Thymus (tissue), 11 donors: Measurements from ENCODE around the gene TMEM82. TPM values are rescaled to one million over a fixed set of nuclear protein-coding genes. Genes with fewer than 3 reads are reported as not detected.

Experiments used
- DNase-seq, 9 donors: peaks; one replicate each; pipeline ENCODE4 v3.0.0-alpha.2; 2013; ENCODE audit warnings: low spot score in 9 of 9, low read depth in 6 of 9, missing footprints in 1 of 9
- H3K27ac ChIP-seq, 2 donors: one replicate each; pipeline ENCODE4 v1.5.1; 2013; ENCODE audit warnings: control low read depth in 1 of 2, low read depth in 1 of 2, low read length in 1 of 2, mild to moderate bottlenecking in 1 of 2, moderate library complexity in 1 of 2
- H3K27me3 ChIP-seq, 2 donors: one replicate each; pipeline ENCODE4 v1.5.1; 2013; ENCODE audit warnings: low read length in 1 of 2; ENCODE audit not compliant: control insufficient read depth in 2 of 2, insufficient read depth in 1 of 2
- H3K36me3 ChIP-seq, 2 donors: one replicate each; pipeline ENCODE4 v1.5.1; 2013; ENCODE audit warnings: low read length in 1 of 2, mild to moderate bottlenecking in 1 of 2, moderate library complexity in 1 of 2; ENCODE audit not compliant: control insufficient read depth in 2 of 2, insufficient read depth in 2 of 2
- H3K4me1 ChIP-seq, 2 donors: one replicate each; pipeline ENCODE4 v1.5.1; 2013; ENCODE audit warnings: low read length in 2 of 2; ENCODE audit not compliant: control insufficient read depth in 2 of 2, insufficient read depth in 2 of 2
- H3K4me3 ChIP-seq, 2 donors: one replicate each; pipeline ENCODE4 v1.5.1; 2013; ENCODE audit warnings: low read length in 2 of 2, control low read depth in 1 of 2, mild to moderate bottlenecking in 1 of 2
- H3K9me3 ChIP-seq, 2 donors: one replicate each; pipeline ENCODE4 v1.5.1; 2013; ENCODE audit warnings: low read length in 1 of 2, mild to moderate bottlenecking in 1 of 2; ENCODE audit not compliant: control insufficient read depth in 2 of 2, insufficient read depth in 1 of 2
- WGBS: extraction: QIAGEN DNeasy Blood & Tissue Kit; methylation state at CpG from one replicate; pipeline ENCODE4 v1.1.7; 2013; 5-methylcytosine and 5-hydroxymethylcytosine counted together
- polyA plus RNA-seq: library from polyadenylated mRNA; stranded (reverse); fragments of 200-250 nt; gene quantifications from one replicate; pipeline ENCODE4 v1.2.3, GENCODE V29; 2013
- total RNA-seq: library from RNA; stranded (reverse); fragments of 120-200 nt; gene quantifications from one replicate; pipeline ENCODE4 v1.2.4, GENCODE V29; 2013
- donor health status: healthy.

TMEM82 gene
- total and polyA plus RNA-seq, 2 donors, result not detected

DNA sequence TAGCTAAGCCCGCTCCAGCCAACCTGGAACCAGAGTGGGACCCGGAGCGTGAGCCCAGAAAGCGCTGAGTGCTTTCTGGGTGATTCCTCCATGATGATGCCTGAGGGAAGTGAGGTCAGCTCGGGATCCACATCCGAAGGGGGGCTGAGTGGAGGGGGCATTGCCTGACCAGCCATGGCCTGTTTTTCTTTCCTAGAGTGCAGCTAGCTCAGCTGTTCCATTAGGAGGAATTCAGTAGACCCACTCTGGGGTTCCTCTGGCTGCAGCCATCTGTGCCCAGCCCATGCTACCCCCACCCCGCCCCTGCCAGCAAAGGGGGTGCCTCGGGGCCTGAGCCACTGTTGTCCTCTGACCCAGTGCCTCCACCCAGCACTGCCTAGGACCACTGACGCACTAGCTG, 15.8 kb upstream of the TMEM82 start:
- Histone ChIP-seq H3K4me1 (no peaks in the 10 kb centered on the region), H3K36me3 (peaks cover 64 to 76% of the 10 kb centered on the region in 2 donors), H3K9me3 (no peaks in the 10 kb centered on the region), H3K27ac (no peak overlapping the region), H3K4me3 (no peak overlapping the region), H3K27me3 (no peaks in the 10 kb centered on the region)
- no peak for DNase-seq
- 97% methylated on average over 9 of the region's 9 CpGs for WGBS

DNA sequence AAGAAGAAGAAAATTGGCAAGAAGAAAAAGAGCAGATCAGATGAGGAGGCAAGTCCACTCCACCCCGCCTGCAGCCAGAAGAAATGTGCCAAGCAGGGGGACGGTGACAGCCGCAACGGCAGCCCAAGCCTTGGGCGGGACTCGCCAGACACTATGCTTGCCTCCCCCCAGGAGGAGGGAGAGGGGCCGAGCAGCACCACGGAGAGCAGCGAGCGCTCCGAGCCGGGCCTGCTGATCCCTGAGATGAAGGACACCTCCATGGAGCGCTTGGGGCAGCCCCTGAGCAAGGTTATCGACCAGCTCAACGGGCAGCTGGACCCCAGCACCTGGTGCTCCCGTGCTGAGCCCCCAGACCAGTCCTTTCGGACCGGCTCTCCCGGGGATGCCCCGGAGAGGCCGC, 15.3 kb upstream of the TMEM82 start:
- H3K4me1 ChIP-seq, result no peaks in the 10 kb centered on the region
- H3K4me3 ChIP-seq, result no peak overlapping the region
- peaks cover 69 to 81% of the 10 kb centered on the region in 2 donors for H3K36me3 ChIP-seq
- H3K9me3 ChIP-seq, result no peaks in the 10 kb centered on the region
- H3K27me3 ChIP-seq, result no peaks in the 10 kb centered on the region
- no peak overlapping the region for H3K27ac ChIP-seq
- WGBS, result 91% methylated on average over 21 of the region's 21 CpGs
- DNase-seq, result no peak

DNA sequence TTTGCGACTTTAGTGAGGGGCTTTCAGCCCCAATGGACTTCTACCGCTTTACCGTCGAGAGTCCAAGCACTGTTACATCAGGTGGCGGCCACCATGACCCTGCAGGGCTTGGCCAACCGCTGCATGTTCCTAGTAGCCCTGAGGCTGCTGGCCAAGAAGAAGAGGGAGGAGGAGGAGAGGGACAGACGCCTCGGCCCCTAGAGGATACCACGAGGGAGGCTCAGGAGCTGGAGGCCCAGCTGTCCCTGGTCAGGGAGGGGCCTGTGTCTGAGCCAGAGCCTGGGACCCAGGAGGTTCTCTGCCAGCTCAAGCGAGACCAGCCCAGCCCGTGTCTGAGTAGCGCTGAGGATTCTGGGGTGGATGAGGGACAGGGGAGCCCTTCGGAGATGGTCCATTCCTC, 14.9 kb upstream of the TMEM82 start:
- no peak overlapping the region for H3K4me3 ChIP-seq
- H3K4me1 ChIP-seq, result no peaks in the 10 kb centered on the region
- 98% methylated on average over 13 of the region's 13 CpGs for WGBS
- H3K27ac ChIP-seq, result no peak overlapping the region
- peaks cover 70 to 83% of the 10 kb centered on the region in 2 donors for H3K36me3 ChIP-seq
- DNase-seq, result no peak
- H3K9me3 ChIP-seq, result no peaks in the 10 kb centered on the region
- H3K27me3 ChIP-seq, result no peaks in the 10 kb centered on the region

DNA sequence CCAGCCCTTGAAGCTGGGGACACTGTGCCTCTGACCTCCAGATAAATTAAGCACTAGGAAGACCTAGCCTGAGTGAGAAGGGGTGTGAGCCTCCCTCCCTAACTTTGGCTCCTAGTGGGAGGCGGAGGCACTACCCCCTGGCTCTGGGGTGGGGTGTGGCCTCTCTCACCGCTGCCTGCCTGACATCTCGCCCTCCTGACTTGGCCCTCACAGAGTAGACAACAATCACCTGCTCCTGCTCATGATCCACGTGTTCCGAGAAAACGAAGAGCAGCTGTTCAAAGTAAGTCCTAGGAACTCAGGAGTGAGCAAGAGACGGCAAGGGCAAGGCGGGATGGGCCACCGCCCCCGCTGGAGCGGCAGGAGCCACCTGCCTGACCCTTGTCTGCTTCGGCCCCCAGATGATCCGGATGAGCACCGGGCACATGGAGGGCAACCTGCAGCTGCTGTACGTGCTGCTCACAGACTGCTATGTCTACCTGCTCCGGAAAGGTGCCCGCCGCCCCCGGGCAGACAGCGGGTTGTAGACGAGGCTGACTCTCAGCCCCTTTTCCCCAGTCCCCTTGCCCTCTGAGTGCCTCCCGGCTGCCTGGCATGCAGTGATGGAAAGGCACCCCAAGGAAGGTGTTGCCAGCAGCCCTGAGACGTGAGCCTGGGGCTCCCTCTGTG, 14.3 kb upstream of the TMEM82 start:
- Histone ChIP-seq H3K27me3 (no peaks in the 10 kb centered on the region), H3K4me1 (no peaks in the 10 kb centered on the region), H3K27ac (no peak overlapping the region), H3K9me3 (no peaks in the 10 kb centered on the region), H3K36me3 (peaks cover 73 to 87% of the 10 kb centered on the region in 2 donors), H3K4me3 (no peak overlapping the region)
- 97% methylated on average over 23 of the region's 23 CpGs for WGBS
- DNase-seq, result no peak

DNA sequence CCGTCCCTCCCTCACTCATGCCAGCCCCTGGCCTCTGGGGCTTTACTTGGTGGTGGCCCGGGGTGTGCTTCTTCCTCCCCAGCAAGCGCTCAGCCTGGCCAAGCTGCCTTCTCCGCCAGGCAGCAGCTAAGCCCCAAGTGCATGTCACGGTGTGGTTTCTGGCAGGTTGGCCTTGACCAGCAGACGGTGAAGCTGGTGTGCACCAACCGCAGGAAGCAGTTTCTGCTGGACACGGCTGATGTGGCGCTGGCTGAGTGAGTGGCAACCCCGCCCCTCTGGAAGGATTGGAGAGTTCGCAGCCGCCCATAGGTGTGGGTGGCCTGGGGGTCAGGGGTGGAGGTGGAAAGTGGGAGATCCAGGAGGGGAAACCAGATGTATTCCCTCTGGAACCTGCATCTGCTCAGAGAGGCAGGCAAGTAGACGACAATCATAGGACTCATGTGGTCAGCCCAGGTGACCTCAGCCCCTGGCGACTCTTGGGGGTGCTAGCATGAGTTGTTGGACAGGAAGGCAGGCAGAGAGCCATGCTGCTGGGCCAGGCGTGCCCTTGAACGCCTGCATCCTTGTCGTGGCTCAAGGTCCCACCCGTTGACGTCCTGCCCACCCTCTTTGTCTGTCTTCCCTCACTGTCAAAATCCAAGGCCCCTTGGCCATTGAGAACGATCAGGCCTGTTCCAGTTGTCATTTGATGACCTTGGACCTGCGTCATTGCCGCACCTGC, 13.2 kb upstream of the TMEM82 start:
- H3K9me3 ChIP-seq, result no peaks in the 10 kb centered on the region
- H3K4me1 ChIP-seq, result no peaks in the 10 kb centered on the region
- peaks cover 74 to 92% of the 10 kb centered on the region in 2 donors for H3K36me3 ChIP-seq
- H3K27ac ChIP-seq, result no peak overlapping the region
- no peak overlapping the region for H3K4me3 ChIP-seq
- no peaks in the 10 kb centered on the region for H3K27me3 ChIP-seq
- DNase-seq, result no peak
- 94% methylated on average over 22 of the region's 22 CpGs for WGBS

DNA sequence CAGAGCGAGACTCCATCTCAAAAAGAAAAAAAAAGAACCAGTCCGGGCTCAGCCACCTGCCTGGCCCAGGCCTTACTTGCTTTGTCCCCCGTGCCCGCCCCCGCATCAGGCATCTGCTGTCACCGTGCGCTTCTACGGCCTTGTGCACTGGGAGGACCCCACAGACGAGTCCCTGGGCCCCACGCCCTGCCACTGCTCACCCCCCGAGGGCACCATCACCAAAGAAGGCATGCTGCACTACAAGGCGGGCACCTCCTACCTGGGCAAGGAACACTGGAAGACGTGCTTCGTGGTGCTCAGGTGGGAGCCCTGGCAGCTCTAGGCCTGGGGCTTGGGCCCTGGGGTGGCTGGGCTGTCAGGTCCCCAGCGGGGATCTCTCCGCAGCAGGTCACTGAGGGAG, 11.9 kb upstream of the TMEM82 start:
- WGBS, result 99% methylated on average over 16 of the region's 16 CpGs
- no peaks in the 10 kb centered on the region for H3K4me1 ChIP-seq
- peaks cover 69 to 91% of the 10 kb centered on the region in 2 donors for H3K36me3 ChIP-seq
- DNase-seq, result no peak
- no peak overlapping the region for H3K27ac ChIP-seq
- H3K4me3 ChIP-seq, result no peak overlapping the region
- H3K27me3 ChIP-seq, result no peaks in the 10 kb centered on the region
- no peaks in the 10 kb centered on the region for H3K9me3 ChIP-seq

DNA sequence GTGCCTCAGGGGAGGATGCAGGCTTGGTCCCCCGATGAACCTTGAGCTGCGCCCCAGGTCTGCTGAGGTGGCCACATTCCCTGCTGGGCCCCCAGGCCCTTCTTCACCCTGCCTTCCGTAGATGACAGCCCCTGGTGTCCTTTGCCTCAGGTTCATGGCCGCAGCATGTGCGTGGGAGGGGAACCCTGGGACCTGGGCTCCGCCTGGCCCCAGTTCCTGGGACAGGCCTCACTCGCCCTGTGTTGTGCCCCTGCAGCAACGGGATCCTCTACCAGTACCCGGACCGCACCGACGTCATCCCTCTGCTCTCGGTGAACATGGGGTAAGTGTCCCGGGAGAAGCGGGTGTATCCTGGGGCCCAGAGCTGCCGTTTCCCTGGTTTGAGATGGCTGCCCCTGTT, 11.4 kb upstream of the TMEM82 start:
- Histone ChIP-seq H3K27ac (no peak overlapping the region), H3K4me1 (no peaks in the 10 kb centered on the region), H3K27me3 (no peaks in the 10 kb centered on the region), H3K9me3 (no peaks in the 10 kb centered on the region), H3K36me3 (peaks cover 64 to 85% of the 10 kb centered on the region in 2 donors), H3K4me3 (no peak overlapping the region)
- 98% methylated on average over 16 of the region's 16 CpGs for WGBS
- DNase-seq, result no peak

DNA sequence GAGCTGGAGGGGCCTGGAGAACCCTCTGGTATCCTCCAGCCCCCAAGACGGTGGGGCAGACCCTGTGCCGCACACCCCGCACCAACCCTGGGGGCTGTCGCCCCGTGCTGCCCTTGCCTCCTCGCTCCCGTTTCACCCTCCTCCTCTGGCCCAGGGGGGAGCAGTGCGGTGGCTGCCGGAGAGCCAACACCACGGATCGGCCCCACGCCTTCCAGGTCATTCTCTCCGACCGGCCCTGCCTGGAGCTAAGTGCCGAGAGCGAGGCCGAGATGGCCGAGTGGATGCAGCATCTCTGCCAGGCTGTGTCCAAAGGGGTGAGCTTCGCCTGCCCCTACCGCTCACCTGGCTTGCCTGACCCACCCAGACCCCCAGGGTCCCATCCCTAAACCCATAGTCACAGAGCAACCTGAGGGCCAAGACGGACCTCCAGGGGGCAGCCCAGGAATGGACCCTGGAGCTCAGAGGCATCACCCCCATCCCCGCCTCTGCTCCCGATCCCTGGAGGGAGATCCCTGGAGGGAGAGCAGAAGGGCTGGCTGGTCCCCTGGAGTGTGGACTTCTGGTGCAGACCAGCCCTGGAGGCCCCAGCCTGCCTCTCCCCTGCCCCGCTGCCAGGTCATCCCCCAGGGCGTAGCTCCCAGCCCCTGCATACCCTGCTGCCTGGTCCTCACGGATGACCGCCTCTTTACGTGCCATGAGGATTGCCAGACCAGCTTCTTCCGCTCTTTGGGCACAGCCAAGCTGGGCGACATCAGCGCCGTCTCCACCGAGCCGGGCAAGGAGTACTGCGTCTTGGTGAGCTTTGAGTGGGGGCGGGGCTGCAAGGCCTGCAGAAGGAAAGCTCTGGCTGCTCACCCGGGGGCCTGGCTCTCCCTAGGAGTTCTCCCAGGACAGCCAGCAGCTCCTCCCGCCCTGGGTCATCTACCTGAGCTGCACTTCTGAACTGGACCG, 10.3 kb upstream of the TMEM82 start:
- Histone ChIP-seq H3K4me3 (no peak overlapping the region), H3K27me3 (no peaks in the 10 kb centered on the region), H3K9me3 (no peaks in the 10 kb centered on the region), H3K36me3 (peaks cover 54 to 75% of the 10 kb centered on the region in 2 donors), H3K27ac (no peak overlapping the region), H3K4me1 (no peaks in the 10 kb centered on the region)
- WGBS, result 98% methylated on average over 39 of the region's 39 CpGs
- DNase-seq, result no peak

DNA sequence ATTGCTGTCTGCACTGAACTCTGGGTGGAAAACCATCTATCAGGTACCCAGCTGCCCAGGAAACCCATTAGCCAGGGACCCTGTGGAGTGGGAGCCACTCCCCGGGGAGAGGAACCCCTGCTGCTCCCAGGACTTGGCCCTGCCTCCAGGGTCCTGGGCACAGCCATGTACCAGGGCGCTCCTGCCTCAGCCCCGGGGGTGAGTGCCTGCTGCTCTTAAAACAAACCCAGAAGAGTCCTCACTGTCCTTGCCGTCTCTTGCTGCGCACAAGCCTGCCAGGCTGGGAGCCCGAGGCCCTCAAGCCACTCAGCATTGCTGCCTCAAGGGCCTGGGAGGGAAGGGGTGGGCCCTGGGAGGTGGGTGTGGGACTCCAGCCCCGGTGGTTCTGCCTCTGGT, 9.6 kb upstream of the TMEM82 start:
- H3K9me3 ChIP-seq, result no peaks in the 10 kb centered on the region
- WGBS, result 94% methylated on average over 7 of the region's 7 CpGs
- no peak for DNase-seq
- no peaks in the 10 kb centered on the region for H3K27me3 ChIP-seq
- no peaks in the 10 kb centered on the region for H3K4me1 ChIP-seq
- H3K27ac ChIP-seq, result no peak overlapping the region
- no peak overlapping the region for H3K4me3 ChIP-seq
- peaks cover 47 to 68% of the 10 kb centered on the region in 2 donors for H3K36me3 ChIP-seq
